Loucy (cell line): ENCODE results near the gene B4GALNT4.
"Not testable (repeated sequence)": the region's sequence is repeated elsewhere in the genome, so short reads cannot be mapped to it uniquely, and the experiment has no call there.

ENCODE experiments used
- H2AFZ ChIP-seq: fragments of 200-600 bp; sonication (generic); 2 replicates; pipeline ENCODE4 v1.6.0; 2016; ENCODE audit warnings: antibody characterized with exemption, mild to moderate bottlenecking, low read length, moderate library complexity
- H3F3A ChIP-seq: fragments of 200-600 bp; 2 replicates; pipeline ENCODE4 v1.6.0; 2016; ENCODE audit warnings: antibody characterized with exemption, low read depth, mild to moderate bottlenecking
- H3K27me3 ChIP-seq: fragments of 200-600 bp; sonication (generic); 2 replicates; pipeline ENCODE4 v1.6.1; 2014; ENCODE audit warnings: low read length, mild to moderate bottlenecking; ENCODE audit not compliant: insufficient read depth, poor library complexity, severe bottlenecking
- H3K36me3 ChIP-seq: fragments of 200-600 bp; sonication (generic); 2 replicates; pipeline ENCODE4 v1.6.1; 2016; ENCODE audit warnings: low read length; ENCODE audit not compliant: insufficient read depth
- H3K4me1 ChIP-seq: fragments of 200-600 bp; sonication (generic); 2 replicates; pipeline ENCODE4 v1.5.1; 2014; ENCODE audit warnings: low read length, mild to moderate bottlenecking; ENCODE audit not compliant: insufficient read depth, poor library complexity, severe bottlenecking
- H3K4me2 ChIP-seq: fragments of 200-600 bp; sonication (generic); 2 replicates; pipeline ENCODE4 v1.6.0; 2014; ENCODE audit warnings: antibody characterized with exemption, low read length, low read depth, mild to moderate bottlenecking; ENCODE audit not compliant: poor library complexity, severe bottlenecking
- H3K4me3 ChIP-seq: fragments of 200-600 bp; sonication (generic); 2 replicates; pipeline ENCODE4 v1.5.1; 2014; ENCODE audit warnings: low read length, mild to moderate bottlenecking, mixed read lengths; ENCODE audit not compliant: poor library complexity, severe bottlenecking
- H3K79me2 ChIP-seq: fragments of 200-600 bp; sonication (generic); 2 replicates; pipeline ENCODE4 v1.6.1; 2014; ENCODE audit warnings: low read length; ENCODE audit not compliant: insufficient read depth
- H3K9ac ChIP-seq: fragments of 200-600 bp; sonication (generic); 2 replicates; pipeline ENCODE4 v1.6.0; 2014; ENCODE audit warnings: mild to moderate bottlenecking, low read depth, low read length, moderate library complexity; ENCODE audit not compliant: poor library complexity, severe bottlenecking
- H3K9me2 ChIP-seq: fragments of 200-600 bp; sonication (generic); replicated peaks from 2 replicates; pipeline ENCODE4 v1.6.1; 2016; ENCODE audit warnings: low read depth, low read length, mixed read lengths
- H3K9me3 ChIP-seq: fragments of 200-600 bp; sonication (generic); 2 replicates; pipeline ENCODE4 v1.6.1; 2014; ENCODE audit warnings: mild to moderate bottlenecking, antibody characterized with exemption, low read length, low read depth; ENCODE audit not compliant: insufficient read depth
- H4K20me1 ChIP-seq: fragments of 200-600 bp; sonication (generic); 2 replicates; pipeline ENCODE4 v1.6.0; 2014; ENCODE audit warnings: antibody characterized with exemption, low read length, mild to moderate bottlenecking; ENCODE audit not compliant: insufficient read depth, poor library complexity, severe bottlenecking
- EZH2phosphoT487 ChIP-seq: fragments of 200-600 bp; IDR thresholded peaks from 2 replicates; pipeline ENCODE4 v1.6.1; 2018; ENCODE audit warnings: antibody characterized with exemption, mild to moderate bottlenecking, moderate library complexity, borderline replicate concordance
- TF ChIP-seq, protein P1 (sequence below): fragments of 200-600 bp; sonication (generic); conservative IDR thresholded peaks from 2 replicates; pipeline ENCODE4 v1.5.1; 2014; ENCODE audit warnings: mild to moderate bottlenecking, antibody characterized with exemption, low read length

Gene B4GALNT4

DNA sequence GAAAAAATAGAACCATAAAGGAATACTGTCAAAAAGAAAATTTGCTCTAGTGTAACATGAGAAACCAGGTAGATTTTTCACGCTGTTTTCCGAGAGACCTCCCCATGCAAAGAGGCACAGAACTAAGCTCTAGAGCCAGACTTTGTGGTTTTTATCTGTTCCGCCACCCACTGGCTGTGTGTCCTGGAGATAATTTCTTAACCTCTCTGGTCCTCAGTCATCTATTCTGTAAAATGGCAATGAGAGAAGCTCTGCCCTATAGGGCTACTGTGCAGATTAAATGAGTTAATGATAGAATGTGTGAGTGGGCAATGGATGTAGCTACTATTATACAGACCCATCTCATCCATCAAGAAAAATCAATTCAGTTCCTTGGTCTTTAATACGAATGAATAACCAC, 54.9 kb downstream of the B4GALNT4 start:
- Histone ChIP-seq H3K9ac (no peak overlapping the region), H3F3A (no peaks in the 10 kb centered on the region), H3K9me2 (no peaks in the 10 kb centered on the region), H3K27me3 (no peaks in the 10 kb centered on the region), H2AFZ (no peak overlapping the region), H4K20me1 (no peaks in the 10 kb centered on the region), H3K4me1 (no peaks in the 10 kb centered on the region), H3K36me3 (no peaks in the 10 kb centered on the region), H3K4me2 (no peak overlapping the region), H3K4me3 (no peak overlapping the region), H3K79me2 (no peaks in the 10 kb centered on the region), H3K9me3 (no peaks in the 10 kb centered on the region)
- TF ChIP-seq EZH2phosphoT487 = no peak
- TF ChIP-seq, protein P1, sequence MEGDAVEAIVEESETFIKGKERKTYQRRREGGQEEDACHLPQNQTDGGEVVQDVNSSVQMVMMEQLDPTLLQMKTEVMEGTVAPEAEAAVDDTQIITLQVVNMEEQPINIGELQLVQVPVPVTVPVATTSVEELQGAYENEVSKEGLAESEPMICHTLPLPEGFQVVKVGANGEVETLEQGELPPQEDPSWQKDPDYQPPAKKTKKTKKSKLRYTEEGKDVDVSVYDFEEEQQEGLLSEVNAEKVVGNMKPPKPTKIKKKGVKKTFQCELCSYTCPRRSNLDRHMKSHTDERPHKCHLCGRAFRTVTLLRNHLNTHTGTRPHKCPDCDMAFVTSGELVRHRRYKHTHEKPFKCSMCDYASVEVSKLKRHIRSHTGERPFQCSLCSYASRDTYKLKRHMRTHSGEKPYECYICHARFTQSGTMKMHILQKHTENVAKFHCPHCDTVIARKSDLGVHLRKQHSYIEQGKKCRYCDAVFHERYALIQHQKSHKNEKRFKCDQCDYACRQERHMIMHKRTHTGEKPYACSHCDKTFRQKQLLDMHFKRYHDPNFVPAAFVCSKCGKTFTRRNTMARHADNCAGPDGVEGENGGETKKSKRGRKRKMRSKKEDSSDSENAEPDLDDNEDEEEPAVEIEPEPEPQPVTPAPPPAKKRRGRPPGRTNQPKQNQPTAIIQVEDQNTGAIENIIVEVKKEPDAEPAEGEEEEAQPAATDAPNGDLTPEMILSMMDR = no peak

DNA sequence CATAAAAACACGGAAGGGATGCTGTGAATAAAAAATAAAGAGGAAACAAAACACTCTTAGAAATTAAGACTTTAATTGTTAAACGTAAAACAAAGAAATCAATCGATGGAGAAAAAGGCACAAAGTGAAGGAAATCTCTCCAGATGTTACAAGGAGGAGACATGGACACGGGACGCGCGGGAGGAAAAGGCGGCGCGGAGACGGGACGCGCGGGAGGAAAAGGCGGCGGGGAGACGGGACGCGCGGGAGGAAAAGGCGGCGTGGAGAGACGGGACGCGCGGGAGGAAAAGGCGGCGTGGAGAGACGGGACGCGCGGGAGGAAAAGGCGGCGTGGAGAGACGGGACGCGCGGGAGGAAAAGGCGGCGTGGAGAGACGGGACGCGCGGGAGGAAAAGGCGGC, 55.5 kb downstream of the B4GALNT4 start:
- not testable (repeated sequence) for H3K9ac ChIP-seq

DNA sequence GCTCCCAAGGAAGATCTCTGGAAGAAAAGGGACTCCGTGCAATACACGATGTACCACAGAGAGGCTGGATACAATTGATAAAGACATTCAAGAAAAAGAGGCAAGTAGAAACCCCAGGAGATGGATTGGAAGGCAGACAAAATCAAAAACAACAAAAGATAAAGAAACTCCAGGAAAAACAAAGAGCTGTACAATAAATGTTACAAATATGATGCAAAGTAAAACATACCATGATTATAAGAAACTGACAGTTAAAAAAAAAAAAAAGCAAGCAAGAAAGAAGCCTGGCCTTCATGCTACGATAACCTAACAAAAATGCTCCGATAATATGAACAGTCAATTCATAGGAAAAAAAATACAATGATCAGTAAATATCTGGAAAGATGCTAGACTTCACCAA, 56.0 kb downstream of the B4GALNT4 start:
- Histone ChIP-seq H3K9me3 (no peaks in the 10 kb centered on the region), H3F3A (no peaks in the 10 kb centered on the region), H4K20me1 (no peaks in the 10 kb centered on the region), H3K9me2 (no peaks in the 10 kb centered on the region), H2AFZ (no peak overlapping the region), H3K79me2 (no peaks in the 10 kb centered on the region), H3K36me3 (no peaks in the 10 kb centered on the region), H3K9ac (no peak overlapping the region), H3K4me3 (no peak overlapping the region), H3K4me2 (no peak overlapping the region), H3K4me1 (no peaks in the 10 kb centered on the region), H3K27me3 (no peaks in the 10 kb centered on the region)
- TF ChIP-seq EZH2phosphoT487 = no peak
- TF ChIP-seq, protein P1 = no peak

More for the DNA sequence above, 55.5 kb downstream of the B4GALNT4 start:
- not testable (repeated sequence) for H3K27me3 ChIP-seq, H3K4me1 ChIP-seq, H3K36me3 ChIP-seq, H3K4me2 ChIP-seq, H2AFZ ChIP-seq, H3K9me2 ChIP-seq, H3F3A ChIP-seq, H3K9me3 ChIP-seq, H3K4me3 ChIP-seq, H3K79me2 ChIP-seq, H4K20me1 ChIP-seq

DNA sequence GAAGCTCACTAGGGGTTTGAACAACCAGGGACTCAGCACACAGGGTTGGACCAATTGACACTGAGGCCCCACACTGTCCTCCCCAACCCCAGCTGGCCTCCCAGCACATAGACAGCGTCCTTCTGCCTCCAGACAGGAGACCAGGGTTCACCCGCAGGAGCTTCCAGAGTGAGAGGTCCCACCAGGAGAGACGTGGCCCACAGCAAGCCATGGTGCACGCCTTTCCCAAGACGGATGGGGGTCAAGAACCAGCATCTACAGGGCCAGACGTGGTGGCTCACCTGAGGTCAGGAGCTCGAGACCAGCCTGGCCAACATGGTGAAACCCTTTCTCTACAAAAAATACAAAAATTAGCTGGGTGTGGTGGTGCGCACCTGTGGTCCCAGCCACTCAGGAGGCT, 57.6 kb downstream of the B4GALNT4 start:
- H3K36me3 ChIP-seq = no peaks in the 10 kb centered on the region
- no peak overlapping the region for H3K9ac ChIP-seq
- H3K27me3 ChIP-seq = no peaks in the 10 kb centered on the region
- no peaks in the 10 kb centered on the region for H3K79me2 ChIP-seq
- no peaks in the 10 kb centered on the region for H3K9me2 ChIP-seq
- no peak overlapping the region for H3K4me3 ChIP-seq
- no peaks in the 10 kb centered on the region for H3K9me3 ChIP-seq
- no peaks in the 10 kb centered on the region for H3F3A ChIP-seq
- H4K20me1 ChIP-seq = no peaks in the 10 kb centered on the region
- H3K4me1 ChIP-seq = no peaks in the 10 kb centered on the region
- H3K4me2 ChIP-seq = no peak overlapping the region
- TF ChIP-seq EZH2phosphoT487 = no peak
- TF ChIP-seq, protein P1 = no peak
- no peak overlapping the region for H2AFZ ChIP-seq
